Cardiac muscle cell (in vitro differentiated cells and primary cell): Measurements from ENCODE around the gene TCP11L1. TPM values are rescaled to one million over a fixed set of nuclear protein-coding genes. Genes with fewer than 3 reads are reported as not detected.

Experiments used
- DNase-seq, 2 donors: peaks; one replicate each; pipeline versions ENCODE4 v3.0.0 to v3.0.0-alpha.2; 2010 to 2017; ENCODE audit warnings: low read depth in 1 of 2, low spot score in 1 of 2
- H3K27ac ChIP-seq: fragments of 200-600 bp; sonication (generic); 2 replicates; pipeline ENCODE4 v1.5.1; 2016
- H3K27me3 ChIP-seq: fragments of 200-600 bp; sonication (generic); 2 replicates; pipeline ENCODE4 v1.6.0; 2016; ENCODE audit warnings: control low read depth
- H3K36me3 ChIP-seq: fragments of 200-600 bp; sonication (generic); 2 replicates; pipeline ENCODE4 v1.5.1; 2016; ENCODE audit warnings: control low read depth
- H3K4me1 ChIP-seq: fragments of 200-600 bp; sonication (generic); 2 replicates; pipeline ENCODE4 v1.8.1; 2017; ENCODE audit warnings: low read depth, mild to moderate bottlenecking, mixed run types
- H3K4me3 ChIP-seq: fragments of 200-600 bp; sonication (generic); 2 replicates; pipeline ENCODE4 v1.5.1; 2016; ENCODE audit warnings: mild to moderate bottlenecking
- H3K9me3 ChIP-seq: fragments of 200-600 bp; sonication (generic); 2 replicates; pipeline ENCODE4 v1.5.1; 2017; ENCODE audit warnings: low read depth, mild to moderate bottlenecking, control low read depth
- CTCF ChIP-seq: IDR thresholded peaks from 2 replicates; pipeline ENCODE4 v1.5.1; 2012; ENCODE audit warnings: low read depth, mild to moderate bottlenecking, low read length
- polyA plus RNA-seq: library from polyadenylated mRNA; unstranded; fragments of >200 nt; fragmentation: Nextera tagmentation; extraction: Ambion mirVana; gene quantifications from 2 replicates; pipeline ENCODE4 v1.2.1, GENCODE V29; 2016
- total RNA-seq: library from RNA; depleted of rRNA; stranded (reverse); fragments of >200 nt; gene quantifications from 2 replicates; pipeline ENCODE4 v1.2.3, GENCODE V29; 2016

Gene TCP11L1
- total and polyA plus RNA-seq, 2 experiments from 2014 or later = 7.4 to 29.5 TPM

- no peaks in the 10 kb centered on the region for H3K27me3 ChIP-seq
- H3K27ac ChIP-seq = no peak overlapping the region
- DNase-seq = no peak
- no peak for TF ChIP-seq CTCF
- no peaks in the 10 kb centered on the region for H3K4me1 ChIP-seq
- no peak overlapping the region for H3K4me3 ChIP-seq
- no peaks in the 10 kb centered on the region for H3K9me3 ChIP-seq
- H3K36me3 ChIP-seq = no peaks in the 10 kb centered on the region
These were observed 38.1 kb upstream of the TCP11L1 start for GRCh38 chr11:33001281-33001680.

GRCh38 chr11:33001751-33002542 is 37.4 kb upstream of the TCP11L1 start:
- no peak for TF ChIP-seq CTCF
- Histone ChIP-seq H3K27ac (no peak overlapping the region), H3K9me3 (no peaks in the 10 kb centered on the region), H3K36me3 (no peaks in the 10 kb centered on the region), H3K4me1 (no peaks in the 10 kb centered on the region), H3K27me3 (no peaks in the 10 kb centered on the region), H3K4me3 (no peak overlapping the region)
- no peak for DNase-seq

GRCh38 chr11:33005175-33005574 is 34.2 kb upstream of the TCP11L1 start:
- H3K27ac ChIP-seq = no peak overlapping the region
- H3K9me3 ChIP-seq = no peaks in the 10 kb centered on the region
- no peaks in the 10 kb centered on the region for H3K4me1 ChIP-seq
- H3K27me3 ChIP-seq = no peaks in the 10 kb centered on the region
- no peaks in the 10 kb centered on the region for H3K36me3 ChIP-seq
- H3K4me3 ChIP-seq = no peak overlapping the region
- no peak for DNase-seq
- no peak for TF ChIP-seq CTCF

- H3K27me3 ChIP-seq = no peaks in the 10 kb centered on the region
- TF ChIP-seq CTCF = no peak
- no peaks in the 10 kb centered on the region for H3K36me3 ChIP-seq
- no peaks in the 10 kb centered on the region for H3K9me3 ChIP-seq
- DNase-seq = no peak
- H3K4me3 ChIP-seq = no peak overlapping the region
- H3K27ac ChIP-seq = no peak overlapping the region
- no peaks in the 10 kb centered on the region for H3K4me1 ChIP-seq
These were observed 33.4 kb upstream of the TCP11L1 start for GRCh38 chr11:33006010-33006409.

GRCh38 chr11:33013755-33014154 is 25.6 kb upstream of the TCP11L1 start:
- Histone ChIP-seq H3K4me1 (no peaks in the 10 kb centered on the region), H3K36me3 (no peaks in the 10 kb centered on the region), H3K27ac (no peak overlapping the region), H3K4me3 (no peak overlapping the region), H3K27me3 (no peaks in the 10 kb centered on the region), H3K9me3 (no peaks in the 10 kb centered on the region)
- no peak for DNase-seq
- TF ChIP-seq CTCF = no peak
